ENCODE data around the gene TBRG4.

- no peak for TF ChIP-seq CTCF (IDR thresholded peaks at IDR 0.05)
- TF ChIP-seq POLR2A (IDR thresholded peaks at IDR 0.05): no peak
- TF ChIP-seq EP300 (IDR thresholded peaks at IDR 0.05): no peak
Observed at GRCh38 chr7:45129906-45130305, 18.4 kb upstream of the TBRG4 start.

Measured in ovary (tissue), 3 donors.